ENCODE measurements around the gene ARID4A.

DNA sequence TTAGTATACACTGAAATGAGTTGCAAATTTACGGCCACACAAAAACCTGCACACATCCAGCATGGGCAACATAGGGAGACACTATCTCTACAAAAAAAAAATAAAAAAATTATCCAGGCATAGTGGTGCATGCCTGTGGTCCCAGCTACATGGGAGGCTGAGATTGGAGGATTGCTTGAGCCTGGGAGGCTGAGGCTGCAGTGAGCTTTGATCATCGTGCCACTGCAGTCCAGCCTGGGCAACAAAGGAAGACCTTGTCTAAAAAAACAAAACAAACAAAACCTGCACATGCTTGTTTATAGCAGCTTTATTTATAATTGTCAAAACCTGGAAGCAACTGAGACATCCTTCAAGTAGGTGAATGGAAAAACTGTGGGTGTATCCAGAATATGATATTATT lies 92.5 kb downstream of the ARID4A start:
- TF ChIP-seq, protein P1, sequence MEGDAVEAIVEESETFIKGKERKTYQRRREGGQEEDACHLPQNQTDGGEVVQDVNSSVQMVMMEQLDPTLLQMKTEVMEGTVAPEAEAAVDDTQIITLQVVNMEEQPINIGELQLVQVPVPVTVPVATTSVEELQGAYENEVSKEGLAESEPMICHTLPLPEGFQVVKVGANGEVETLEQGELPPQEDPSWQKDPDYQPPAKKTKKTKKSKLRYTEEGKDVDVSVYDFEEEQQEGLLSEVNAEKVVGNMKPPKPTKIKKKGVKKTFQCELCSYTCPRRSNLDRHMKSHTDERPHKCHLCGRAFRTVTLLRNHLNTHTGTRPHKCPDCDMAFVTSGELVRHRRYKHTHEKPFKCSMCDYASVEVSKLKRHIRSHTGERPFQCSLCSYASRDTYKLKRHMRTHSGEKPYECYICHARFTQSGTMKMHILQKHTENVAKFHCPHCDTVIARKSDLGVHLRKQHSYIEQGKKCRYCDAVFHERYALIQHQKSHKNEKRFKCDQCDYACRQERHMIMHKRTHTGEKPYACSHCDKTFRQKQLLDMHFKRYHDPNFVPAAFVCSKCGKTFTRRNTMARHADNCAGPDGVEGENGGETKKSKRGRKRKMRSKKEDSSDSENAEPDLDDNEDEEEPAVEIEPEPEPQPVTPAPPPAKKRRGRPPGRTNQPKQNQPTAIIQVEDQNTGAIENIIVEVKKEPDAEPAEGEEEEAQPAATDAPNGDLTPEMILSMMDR (IDR thresholded peaks at IDR 0.05), result no peak
- TF ChIP-seq POLR2AphosphoS5 (IDR thresholded peaks at IDR 0.05), result no peak
- TF ChIP-seq POLR2A (IDR thresholded peaks at IDR 0.05), result no peak

All from breast epithelium (tissue), 3 donors.